GM12865 (cell line): Measurements from ENCODE around the gene TM4SF4.

Source experiments
- DNase-seq: peaks from one replicate; pipeline ENCODE4 v3.0.0; 2010; ENCODE audit warnings: low read depth
- H3K4me3 ChIP-seq: 2 replicates; pipeline ENCODE4 v1.5.1; 2011; ENCODE audit warnings: mild to moderate bottlenecking, low read depth, low read length, control low read depth
- CTCF ChIP-seq: IDR thresholded peaks from 2 replicates; pipeline ENCODE4 v1.5.1; 2011; ENCODE audit warnings: low read length, control low read depth, low read depth, inconsistent platforms; ENCODE audit not compliant: insufficient read depth; ENCODE audit errors: missing control alignments

Gene TM4SF4

GRCh38 chr3:149516920-149517319 lies 42.4 kb downstream of the TM4SF4 start:
- H3K4me3 ChIP-seq, result no peak overlapping the region
- DNase-seq, result no peak
- TF ChIP-seq CTCF, result no peak

GRCh38 chr3:149519912-149520311 lies 45.4 kb downstream of the TM4SF4 start:
- H3K4me3 ChIP-seq, result no peak overlapping the region
- no peak for TF ChIP-seq CTCF
- no peak for DNase-seq

DNA sequence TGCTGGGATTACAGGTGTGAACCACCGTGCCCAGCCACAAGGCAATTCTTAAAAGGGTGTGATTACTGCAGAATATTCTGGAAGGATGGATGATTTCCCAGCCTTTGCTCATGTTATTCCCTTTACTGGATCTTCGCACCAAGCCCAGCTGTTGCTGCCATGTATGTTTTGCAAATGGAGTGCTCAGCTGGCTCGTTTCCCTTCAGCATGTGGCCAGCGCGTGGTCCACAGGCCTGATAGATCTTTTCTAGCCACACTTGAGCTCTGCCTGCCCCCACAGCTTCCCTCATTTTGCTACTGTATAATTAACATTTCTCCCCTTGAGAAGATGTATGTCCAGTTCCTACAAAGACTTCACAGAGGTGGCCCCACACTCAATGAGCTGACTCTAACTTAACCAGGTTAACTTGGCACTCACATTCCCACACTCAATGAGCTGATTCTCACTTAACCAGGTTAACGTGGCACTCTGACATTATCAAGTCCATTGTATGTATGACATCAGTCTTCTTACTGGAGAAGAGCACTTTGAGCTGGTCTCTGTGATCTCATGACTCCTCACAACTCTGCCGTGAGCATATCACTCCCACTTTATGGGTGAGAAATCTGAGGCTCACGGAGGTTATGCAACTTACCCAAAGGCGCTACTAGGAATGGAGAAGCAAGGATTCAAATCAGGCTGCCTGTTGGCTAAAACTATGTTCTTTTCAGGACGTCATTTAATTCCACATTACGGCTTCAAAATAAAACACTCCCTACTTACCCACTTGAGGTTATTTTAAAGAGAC lies 49.2 kb downstream of the TM4SF4 start:
- no peak overlapping the region for H3K4me3 ChIP-seq
- DNase-seq, result no peak
- TF ChIP-seq CTCF, result no peak

DNA sequence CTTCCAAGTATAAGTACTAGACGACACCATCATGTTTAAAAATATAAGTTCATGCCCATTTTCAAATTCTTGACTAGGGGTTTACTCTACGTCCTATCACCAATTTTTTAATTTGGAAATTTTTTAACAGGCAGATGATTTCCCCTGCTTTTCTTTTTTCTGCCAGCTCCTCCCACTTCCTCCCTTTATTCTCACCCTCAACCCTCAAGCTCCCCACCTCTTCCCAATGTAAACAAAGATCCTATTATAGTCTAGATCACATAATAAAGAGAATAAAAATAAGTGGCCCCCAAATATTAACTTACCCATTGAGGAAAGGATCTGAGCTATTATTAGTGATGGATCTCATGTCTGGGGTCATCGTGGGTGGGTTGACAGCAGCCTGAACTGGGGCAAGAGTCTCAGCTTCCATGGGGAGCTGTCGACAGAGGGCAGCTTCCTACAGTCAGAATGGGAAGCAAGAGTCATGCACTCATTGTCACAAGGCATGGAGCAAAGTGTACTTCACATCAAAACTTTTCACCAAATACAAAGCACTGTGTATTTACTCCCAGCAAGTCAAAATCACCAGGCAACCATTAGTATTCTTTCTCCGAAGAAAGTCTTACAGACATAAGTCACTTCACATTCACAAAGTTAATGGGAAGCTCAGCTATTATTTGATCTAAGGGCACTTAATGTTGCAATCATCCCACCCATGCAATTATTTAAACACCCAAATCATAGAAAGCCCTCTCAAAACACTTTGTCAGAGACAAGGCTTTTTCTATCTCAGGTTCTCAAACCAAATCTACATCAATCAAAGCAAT lies 53.2 kb downstream of the TM4SF4 start:
- no peak for DNase-seq
- TF ChIP-seq CTCF, result no peak
- H3K4me3 ChIP-seq, result no peak overlapping the region

GRCh38 chr3:149528340-149528650 lies 53.8 kb downstream of the TM4SF4 start:
- TF ChIP-seq CTCF, result no peak
- H3K4me3 ChIP-seq, result no peak overlapping the region
- DNase-seq, result no peak

DNA sequence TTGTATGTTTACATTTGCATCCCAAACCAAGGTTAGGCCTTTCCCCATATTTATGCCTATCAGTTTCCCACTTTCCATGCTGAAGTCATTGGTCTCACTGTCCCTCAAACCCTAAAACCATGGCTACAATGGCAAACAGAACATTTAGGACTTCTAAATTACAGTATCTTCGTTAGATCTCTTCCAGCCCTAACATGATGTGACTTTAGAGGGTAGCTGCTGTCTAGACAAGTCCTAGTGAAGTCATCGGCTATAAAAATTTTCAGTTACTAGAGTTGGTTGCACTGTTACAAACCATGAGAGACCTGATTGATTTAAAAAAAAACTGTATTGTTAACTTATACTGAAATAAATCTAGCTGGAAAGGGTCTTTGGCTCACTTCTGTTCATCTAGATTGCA lies 54.6 kb downstream of the TM4SF4 start:
- H3K4me3 ChIP-seq, result no peak overlapping the region
- no peak for DNase-seq
- no peak for TF ChIP-seq CTCF
